ENCODE measurements around the gene MYT1. TPM values are rescaled to one million over a fixed set of nuclear protein-coding genes. Genes with fewer than 3 reads are reported as not detected.

The MYT1 gene
- total RNA-seq, 1 experiment from 2014 or later, result 2.0 TPM

DNA sequence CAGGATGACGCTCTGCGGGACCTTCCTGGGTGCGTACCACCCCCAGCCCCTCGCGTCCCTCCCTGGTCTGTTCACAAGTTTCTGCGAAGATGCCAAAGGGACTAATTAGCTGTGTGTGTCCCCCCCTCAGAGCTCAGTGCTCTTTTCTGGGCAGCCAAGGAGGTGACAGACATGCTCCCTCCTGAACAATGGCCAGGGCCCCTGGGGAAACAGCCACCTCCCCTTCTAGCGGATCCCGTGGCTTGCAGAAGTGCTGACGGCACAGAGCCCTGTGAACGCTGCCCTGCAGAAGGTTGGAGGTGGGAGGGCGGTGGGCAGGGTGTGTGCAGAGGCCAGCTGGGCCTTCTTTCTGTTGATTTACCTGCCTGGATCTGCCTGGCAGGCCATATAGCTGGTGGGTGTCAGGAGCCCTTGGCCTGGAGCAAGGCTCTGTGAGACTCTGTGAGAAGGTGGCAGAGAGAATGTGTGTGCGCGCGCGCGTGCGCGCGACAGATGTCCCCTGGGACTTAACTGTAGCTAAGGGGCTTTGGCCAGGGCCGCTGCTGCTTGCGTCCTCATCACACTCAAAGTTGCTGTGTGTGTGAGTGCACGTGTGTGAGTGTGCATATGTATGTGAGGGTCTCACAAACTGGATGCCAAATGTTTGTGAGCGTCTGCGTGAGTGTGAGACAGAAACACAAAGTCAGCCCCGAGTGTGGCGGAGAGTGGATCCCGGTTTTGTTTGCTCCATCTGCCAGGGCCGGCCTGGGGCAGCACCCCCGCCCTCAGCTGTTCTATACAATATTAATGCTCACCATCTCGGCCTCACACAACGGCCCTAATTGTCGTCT is 3.5 kb upstream of the MYT1 start:
- H3K4me1 Mint-ChIP-seq, result peaks cover 67% of the 10 kb centered on the region
- H3K9me3 Mint-ChIP-seq, result no peaks in the 10 kb centered on the region
- ATAC-seq, result no peak; the same call in 1 of the 2 replicates
- ChIA-PET CTCF (interaction anchor here (0.6 to 2.7 kb wide), 4 partner anchors 11 to 154 kb away, joined by 3 to 13 read pairs (median 5); no protein-coding TSS in a partner anchor), POLR2A (no interaction called here)
- no peak for DNase-seq (ENCODE audit: low spot score)
- H3K4me3 Mint-ChIP-seq, result no peak overlapping the region; the same call in 1 of the 2 replicates
- TF ChIP-seq TCF7 (CRISPR knock-in tag; IDR thresholded peaks at IDR 0.05; ENCODE audit: low read depth) (no peak), CREB1 (CRISPR knock-in tag; IDR thresholded peaks at IDR 0.05) (no peak)
- TF ChIP-seq, protein P1, sequence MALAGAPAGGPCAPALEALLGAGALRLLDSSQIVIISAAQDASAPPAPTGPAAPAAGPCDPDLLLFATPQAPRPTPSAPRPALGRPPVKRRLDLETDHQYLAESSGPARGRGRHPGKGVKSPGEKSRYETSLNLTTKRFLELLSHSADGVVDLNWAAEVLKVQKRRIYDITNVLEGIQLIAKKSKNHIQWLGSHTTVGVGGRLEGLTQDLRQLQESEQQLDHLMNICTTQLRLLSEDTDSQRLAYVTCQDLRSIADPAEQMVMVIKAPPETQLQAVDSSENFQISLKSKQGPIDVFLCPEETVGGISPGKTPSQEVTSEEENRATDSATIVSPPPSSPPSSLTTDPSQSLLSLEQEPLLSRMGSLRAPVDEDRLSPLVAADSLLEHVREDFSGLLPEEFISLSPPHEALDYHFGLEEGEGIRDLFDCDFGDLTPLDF (CRISPR knock-in tag; IDR thresholded peaks at IDR 0.05), result no peak
- H3K27ac Mint-ChIP-seq, result no peak overlapping the region
- peaks cover 37% of the 10 kb centered on the region for H3K27me3 Mint-ChIP-seq (ENCODE audit: low read depth)
- no peaks in the 10 kb centered on the region for H3K36me3 Mint-ChIP-seq

DNA sequence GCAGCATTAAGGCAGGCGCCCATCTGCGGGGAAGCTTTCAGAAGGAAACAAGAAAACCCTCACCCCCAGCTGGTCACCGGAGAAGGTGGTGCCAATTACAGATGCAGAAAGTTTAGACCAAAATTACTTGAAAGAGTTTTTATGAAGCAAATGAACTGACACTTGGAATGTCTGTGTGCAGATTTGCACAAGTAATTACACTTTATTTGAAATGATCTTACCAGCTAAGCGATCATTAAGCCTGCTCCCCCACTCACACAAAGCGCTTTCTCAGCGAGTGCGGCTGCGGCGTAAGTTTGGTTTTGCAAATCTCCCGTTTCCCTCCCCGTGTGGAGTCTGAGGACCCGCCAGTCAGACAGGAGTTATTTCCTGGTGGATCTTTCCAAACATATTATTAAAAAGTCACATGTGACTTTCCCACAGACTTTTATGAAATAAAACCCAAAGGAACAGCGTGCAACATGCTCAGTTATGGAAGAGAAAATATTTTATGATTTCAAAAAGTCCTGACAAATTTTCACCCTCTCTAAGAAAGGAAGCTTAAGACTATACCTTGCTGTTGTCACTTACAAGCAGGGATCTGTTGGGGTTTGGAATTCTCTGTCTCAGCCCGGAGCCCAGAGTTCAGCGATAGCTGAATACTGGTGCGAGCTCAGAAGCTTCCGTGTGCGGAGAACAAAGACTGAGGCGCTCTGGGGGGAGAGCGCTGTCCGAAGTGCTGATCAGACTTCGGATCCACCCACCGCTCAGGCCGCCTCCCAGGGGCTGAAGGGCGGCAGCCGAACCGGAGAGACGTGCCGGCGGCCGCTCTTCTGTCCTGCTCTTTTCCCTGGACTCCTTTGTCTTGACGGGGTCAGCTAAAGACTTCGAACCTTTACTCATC is 2.7 kb upstream of the MYT1 start:
- DNase-seq (ENCODE audit: low spot score), result peak; percentile 86
- Mint-ChIP-seq H3K27me3 (ENCODE audit: low read depth) (peaks cover 37% of the 10 kb centered on the region), H3K36me3 (no peaks in the 10 kb centered on the region), H3K27ac (no peak overlapping the region), H3K4me3 (peak overlapping the region; percentile 58), H3K9me3 (no peaks in the 10 kb centered on the region), H3K4me1 (peaks cover 61% of the 10 kb centered on the region)
- peak; percentile 85 for ATAC-seq
- ChIA-PET CTCF (interaction anchor here (0.6 to 2.7 kb wide), 10 partner anchors 10 to 154 kb away, joined by 3 to 13 read pairs (median 4); partner anchors contain the start of gene PCMTD2), POLR2A (no interaction called here)
- peak; percentile 60; the same call in 1 of the 2 replicates for TF ChIP-seq CREM (CRISPR knock-in tag; IDR thresholded peaks at IDR 0.05)
- peak; percentile 72; the same call in 1 of the 2 replicates for TF ChIP-seq ETV6 (CRISPR knock-in tag; IDR thresholded peaks at IDR 0.05)
- TF ChIP-seq, protein P2, sequence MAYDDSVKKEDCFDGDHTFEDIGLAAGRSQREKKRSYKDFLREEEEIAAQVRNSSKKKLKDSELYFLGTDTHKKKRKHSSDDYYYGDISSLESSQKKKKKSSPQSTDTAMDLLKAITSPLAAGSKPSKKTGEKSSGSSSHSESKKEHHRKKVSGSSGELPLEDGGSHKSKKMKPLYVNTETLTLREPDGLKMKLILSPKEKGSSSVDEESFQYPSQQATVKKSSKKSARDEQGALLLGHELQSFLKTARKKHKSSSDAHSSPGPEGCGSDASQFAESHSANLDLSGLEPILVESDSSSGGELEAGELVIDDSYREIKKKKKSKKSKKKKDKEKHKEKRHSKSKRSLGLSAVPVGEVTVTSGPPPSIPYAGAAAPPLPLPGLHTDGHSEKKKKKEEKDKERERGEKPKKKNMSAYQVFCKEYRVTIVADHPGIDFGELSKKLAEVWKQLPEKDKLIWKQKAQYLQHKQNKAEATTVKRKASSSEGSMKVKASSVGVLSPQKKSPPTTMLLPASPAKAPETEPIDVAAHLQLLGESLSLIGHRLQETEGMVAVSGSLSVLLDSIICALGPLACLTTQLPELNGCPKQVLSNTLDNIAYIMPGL (CRISPR knock-in tag; IDR thresholded peaks at IDR 0.05), result no peak
- TF ChIP-seq, protein P3, sequence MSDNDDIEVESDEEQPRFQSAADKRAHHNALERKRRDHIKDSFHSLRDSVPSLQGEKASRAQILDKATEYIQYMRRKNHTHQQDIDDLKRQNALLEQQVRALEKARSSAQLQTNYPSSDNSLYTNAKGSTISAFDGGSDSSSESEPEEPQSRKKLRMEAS (CRISPR knock-in tag; IDR thresholded peaks at IDR 0.05), result peak; percentile 51; the same call in 1 of the 2 replicates
- peak; percentile 62; the same call in 1 of the 2 replicates for TF ChIP-seq RELA (CRISPR knock-in tag; IDR thresholded peaks at IDR 0.05; ENCODE audit: borderline replicate concordance)
- no peak for TF ChIP-seq ZNF671 (CRISPR knock-in tag; IDR thresholded peaks at IDR 0.05)
- peak; percentile 82; the same call in 1 of the 2 replicates for TF ChIP-seq ZBTB21 (CRISPR knock-in tag; IDR thresholded peaks at IDR 0.05; ENCODE audit: borderline replicate concordance)
- 0 out of 2 replicates have a peak, but pooled peaks have one; percentile 74 for TF ChIP-seq FOXK1 (CRISPR knock-in tag; IDR thresholded peaks at IDR 0.05)
- TF ChIP-seq NR3C1 (CRISPR knock-in tag; conservative IDR thresholded peaks at IDR 0.05; ENCODE audit: low read depth), result no peak
- TF ChIP-seq SMAD4 (CRISPR knock-in tag; IDR thresholded peaks at IDR 0.05), result no peak
- TF ChIP-seq, protein P4, sequence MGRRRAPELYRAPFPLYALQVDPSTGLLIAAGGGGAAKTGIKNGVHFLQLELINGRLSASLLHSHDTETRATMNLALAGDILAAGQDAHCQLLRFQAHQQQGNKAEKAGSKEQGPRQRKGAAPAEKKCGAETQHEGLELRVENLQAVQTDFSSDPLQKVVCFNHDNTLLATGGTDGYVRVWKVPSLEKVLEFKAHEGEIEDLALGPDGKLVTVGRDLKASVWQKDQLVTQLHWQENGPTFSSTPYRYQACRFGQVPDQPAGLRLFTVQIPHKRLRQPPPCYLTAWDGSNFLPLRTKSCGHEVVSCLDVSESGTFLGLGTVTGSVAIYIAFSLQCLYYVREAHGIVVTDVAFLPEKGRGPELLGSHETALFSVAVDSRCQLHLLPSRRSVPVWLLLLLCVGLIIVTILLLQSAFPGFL (CRISPR knock-in tag; IDR thresholded peaks at IDR 0.05; ENCODE audit: borderline replicate concordance), result peak; percentile 90
- no peak for TF ChIP-seq ATF1 (CRISPR knock-in tag; IDR thresholded peaks at IDR 0.05)
- peak; percentile 38; the same call in 1 of the 2 replicates for TF ChIP-seq SP1 (CRISPR knock-in tag; conservative IDR thresholded peaks at IDR 0.05)
- TF ChIP-seq, protein P5, sequence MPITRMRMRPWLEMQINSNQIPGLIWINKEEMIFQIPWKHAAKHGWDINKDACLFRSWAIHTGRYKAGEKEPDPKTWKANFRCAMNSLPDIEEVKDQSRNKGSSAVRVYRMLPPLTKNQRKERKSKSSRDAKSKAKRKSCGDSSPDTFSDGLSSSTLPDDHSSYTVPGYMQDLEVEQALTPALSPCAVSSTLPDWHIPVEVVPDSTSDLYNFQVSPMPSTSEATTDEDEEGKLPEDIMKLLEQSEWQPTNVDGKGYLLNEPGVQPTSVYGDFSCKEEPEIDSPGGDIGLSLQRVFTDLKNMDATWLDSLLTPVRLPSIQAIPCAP (CRISPR knock-in tag; IDR thresholded peaks at IDR 0.05), result peak; percentile 43; the same call in 1 of the 2 replicates
- peak; percentile 67; the same call in 1 of the 2 replicates for TF ChIP-seq JUN (CRISPR knock-in tag; IDR thresholded peaks at IDR 0.05)
- TF ChIP-seq, protein P6, sequence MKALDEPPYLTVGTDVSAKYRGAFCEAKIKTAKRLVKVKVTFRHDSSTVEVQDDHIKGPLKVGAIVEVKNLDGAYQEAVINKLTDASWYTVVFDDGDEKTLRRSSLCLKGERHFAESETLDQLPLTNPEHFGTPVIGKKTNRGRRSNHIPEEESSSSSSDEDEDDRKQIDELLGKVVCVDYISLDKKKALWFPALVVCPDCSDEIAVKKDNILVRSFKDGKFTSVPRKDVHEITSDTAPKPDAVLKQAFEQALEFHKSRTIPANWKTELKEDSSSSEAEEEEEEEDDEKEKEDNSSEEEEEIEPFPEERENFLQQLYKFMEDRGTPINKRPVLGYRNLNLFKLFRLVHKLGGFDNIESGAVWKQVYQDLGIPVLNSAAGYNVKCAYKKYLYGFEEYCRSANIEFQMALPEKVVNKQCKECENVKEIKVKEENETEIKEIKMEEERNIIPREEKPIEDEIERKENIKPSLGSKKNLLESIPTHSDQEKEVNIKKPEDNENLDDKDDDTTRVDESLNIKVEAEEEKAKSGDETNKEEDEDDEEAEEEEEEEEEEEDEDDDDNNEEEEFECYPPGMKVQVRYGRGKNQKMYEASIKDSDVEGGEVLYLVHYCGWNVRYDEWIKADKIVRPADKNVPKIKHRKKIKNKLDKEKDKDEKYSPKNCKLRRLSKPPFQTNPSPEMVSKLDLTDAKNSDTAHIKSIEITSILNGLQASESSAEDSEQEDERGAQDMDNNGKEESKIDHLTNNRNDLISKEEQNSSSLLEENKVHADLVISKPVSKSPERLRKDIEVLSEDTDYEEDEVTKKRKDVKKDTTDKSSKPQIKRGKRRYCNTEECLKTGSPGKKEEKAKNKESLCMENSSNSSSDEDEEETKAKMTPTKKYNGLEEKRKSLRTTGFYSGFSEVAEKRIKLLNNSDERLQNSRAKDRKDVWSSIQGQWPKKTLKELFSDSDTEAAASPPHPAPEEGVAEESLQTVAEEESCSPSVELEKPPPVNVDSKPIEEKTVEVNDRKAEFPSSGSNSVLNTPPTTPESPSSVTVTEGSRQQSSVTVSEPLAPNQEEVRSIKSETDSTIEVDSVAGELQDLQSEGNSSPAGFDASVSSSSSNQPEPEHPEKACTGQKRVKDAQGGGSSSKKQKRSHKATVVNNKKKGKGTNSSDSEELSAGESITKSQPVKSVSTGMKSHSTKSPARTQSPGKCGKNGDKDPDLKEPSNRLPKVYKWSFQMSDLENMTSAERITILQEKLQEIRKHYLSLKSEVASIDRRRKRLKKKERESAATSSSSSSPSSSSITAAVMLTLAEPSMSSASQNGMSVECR (CRISPR knock-in tag; IDR thresholded peaks at IDR 0.05; ENCODE audit: borderline replicate concordance), result peak; percentile 95
- TF ChIP-seq ZNF423 (CRISPR knock-in tag; IDR thresholded peaks at IDR 0.05), result no peak
